SU-DHL-6 (cell line): Measurements from ENCODE around the gene PHACTR1.

Source experiments
- H2AFZ ChIP-seq: fragments of 200-600 bp; sonication (generic); 2 replicates; pipeline ENCODE4 v1.6.1; 2014; ENCODE audit warnings: low read depth, mild to moderate bottlenecking, moderate library complexity, mixed read lengths, antibody characterized with exemption, low read length; ENCODE audit not compliant: severe bottlenecking
- H3F3A ChIP-seq: fragments of 200-600 bp; shearing (Covaris generic); 2 replicates; pipeline ENCODE4 v1.6.0; 2016; ENCODE audit warnings: antibody characterized with exemption, mild to moderate bottlenecking; ENCODE audit not compliant: insufficient read depth
- H3K27ac ChIP-seq: fragments of 200-600 bp; sonication (generic); 2 replicates; pipeline ENCODE4 v1.5.1; 2016; ENCODE audit warnings: low read depth, mild to moderate bottlenecking, low read length, moderate library complexity, mixed read lengths
- H3K27me3 ChIP-seq: fragments of 200-600 bp; sonication (generic), shearing (Covaris generic); 2 replicates; pipeline ENCODE4 v1.6.0; 2014; ENCODE audit warnings: mild to moderate bottlenecking, low read length
- H3K36me3 ChIP-seq: fragments of 200-600 bp; sonication (generic); 2 replicates; pipeline ENCODE4 v1.6.1; 2014; ENCODE audit warnings: mild to moderate bottlenecking, low read length, mixed read lengths
- H3K4me2 ChIP-seq: fragments of 300-600, 200-600 bp; shearing (Covaris generic), sonication (generic); 2 replicates; pipeline ENCODE4 v1.6.0; 2014; ENCODE audit warnings: low read length, low read depth, mild to moderate bottlenecking; ENCODE audit not compliant: poor library complexity, severe bottlenecking
- H3K4me3 ChIP-seq: fragments of 200-600 bp; sonication (generic); 2 replicates; pipeline ENCODE4 v1.5.1; 2014; ENCODE audit warnings: antibody characterized with exemption, low read length, mild to moderate bottlenecking, mixed read lengths; ENCODE audit not compliant: insufficient read depth, poor library complexity, severe bottlenecking
- H3K79me2 ChIP-seq: fragments of 200-600 bp; sonication (generic); 2 replicates; pipeline ENCODE4 v1.6.1; 2014; ENCODE audit warnings: mild to moderate bottlenecking, low read length, moderate library complexity; ENCODE audit not compliant: insufficient read depth
- H3K9ac ChIP-seq: fragments of 200-600 bp; sonication (generic); 2 replicates; pipeline ENCODE4 v1.7.0; 2014; ENCODE audit warnings: mild to moderate bottlenecking, low read length
- H3K9me2 ChIP-seq: fragments of 200-600 bp; sonication (generic); replicated peaks from 2 replicates; pipeline ENCODE4 v1.6.1; 2014; ENCODE audit warnings: low read length; ENCODE audit not compliant: insufficient read depth
- H3K9me3 ChIP-seq: fragments of 200-600 bp; sonication (generic); 2 replicates; pipeline ENCODE4 v1.6.1; 2014; ENCODE audit warnings: low read length, mixed read lengths; ENCODE audit not compliant: insufficient read depth
- H4K20me1 ChIP-seq: fragments of 200-600 bp; sonication (generic); 2 replicates; pipeline ENCODE4 v1.6.1; 2014; ENCODE audit warnings: low read depth, mild to moderate bottlenecking, antibody characterized with exemption, low read length, moderate library complexity, mixed read lengths
- CTCF ChIP-seq: fragments of 200-600 bp; sonication (generic); IDR thresholded peaks from one replicate; pipeline ENCODE4 v1.5.1; 2017; ENCODE audit warnings: antibody characterized with exemption, mild to moderate bottlenecking, low read length, moderate library complexity; ENCODE audit not compliant: insufficient read depth, poor library complexity, severe bottlenecking
- EZH2phosphoT487 ChIP-seq: fragments of 200-600 bp; sonication (generic), shearing (Covaris generic); conservative IDR thresholded peaks from 2 replicates; pipeline ENCODE4 v1.6.1; 2018; ENCODE audit warnings: mild to moderate bottlenecking, antibody characterized with exemption, low read length, moderate library complexity, mixed read lengths

The PHACTR1 gene

GRCh38 chr6:12984776-12985175 is 268.2 kb downstream of the PHACTR1 start:
- H3K27me3 ChIP-seq: no peaks in the 10 kb centered on the region; the same call in 1 of the 2 replicates
- H4K20me1 ChIP-seq: no peaks in the 10 kb centered on the region
- H3K9me2 ChIP-seq: no peaks in the 10 kb centered on the region
- H3F3A ChIP-seq: no peaks in the 10 kb centered on the region
- H3K4me3 ChIP-seq: no peak overlapping the region
- H2AFZ ChIP-seq: no peak overlapping the region
- no peaks in the 10 kb centered on the region for H3K79me2 ChIP-seq
- H3K36me3 ChIP-seq: no peaks in the 10 kb centered on the region
- no peak overlapping the region for H3K27ac ChIP-seq
- H3K4me2 ChIP-seq: no peak overlapping the region
- H3K9ac ChIP-seq: no peak overlapping the region
- no peak for TF ChIP-seq EZH2phosphoT487
- no peak for TF ChIP-seq CTCF
- H3K9me3 ChIP-seq: no peaks in the 10 kb centered on the region

GRCh38 chr6:12987783-12988182 is 271.2 kb downstream of the PHACTR1 start:
- H3K4me2 ChIP-seq: no peak overlapping the region
- H3F3A ChIP-seq: no peaks in the 10 kb centered on the region
- no peaks in the 10 kb centered on the region; the same call in 1 of the 2 replicates for H3K27me3 ChIP-seq
- no peaks in the 10 kb centered on the region for H4K20me1 ChIP-seq
- no peak overlapping the region for H3K9ac ChIP-seq
- H3K36me3 ChIP-seq: no peaks in the 10 kb centered on the region
- TF ChIP-seq EZH2phosphoT487 (no peak), CTCF (no peak)
- no peak overlapping the region for H3K4me3 ChIP-seq
- H3K9me3 ChIP-seq: no peaks in the 10 kb centered on the region
- no peaks in the 10 kb centered on the region for H3K79me2 ChIP-seq
- no peak overlapping the region for H2AFZ ChIP-seq
- H3K9me2 ChIP-seq: no peaks in the 10 kb centered on the region
- no peak overlapping the region for H3K27ac ChIP-seq

- H3F3A ChIP-seq: no peaks in the 10 kb centered on the region
- no peaks in the 10 kb centered on the region for H3K27me3 ChIP-seq
- peaks cover 5% of the 10 kb centered on the region; the same call in 1 of the 2 replicates for H3K9me3 ChIP-seq
- no peak overlapping the region for H3K4me3 ChIP-seq
- TF ChIP-seq EZH2phosphoT487 (no peak), CTCF (no peak)
- H3K79me2 ChIP-seq: no peaks in the 10 kb centered on the region
- no peak overlapping the region for H3K27ac ChIP-seq
- H3K9me2 ChIP-seq: no peaks in the 10 kb centered on the region
- 0 out of 2 replicates have a peak, but pooled peaks cover 4% of the 10 kb centered on the region for H3K36me3 ChIP-seq
- H2AFZ ChIP-seq: no peak overlapping the region
- no peaks in the 10 kb centered on the region for H4K20me1 ChIP-seq
- H3K4me2 ChIP-seq: no peak overlapping the region
- no peak overlapping the region for H3K9ac ChIP-seq
Measured at GRCh38 chr6:12990162-12990561, 273.6 kb downstream of the PHACTR1 start.
